Mesenchymal stem cell (in vitro differentiated cells and primary cell): ENCODE measurements around the gene ANOS1.

Source experiments
- DNase-seq: peaks from one replicate; pipeline ENCODE4 v3.0.0-alpha.2; 2013
- H2AFZ ChIP-seq: one replicate; pipeline ENCODE4 v1.6.1; 2013; ENCODE audit warnings: low read depth, mild to moderate bottlenecking, control low read depth, inconsistent platforms, low read length, moderate library complexity
- H2AK5ac ChIP-seq: 2 replicates; pipeline ENCODE4 v1.6.1; 2013; ENCODE audit warnings: low read length, moderate library complexity, mild to moderate bottlenecking, inconsistent platforms; ENCODE audit not compliant: severe bottlenecking
- H2BK120ac ChIP-seq: one replicate; pipeline ENCODE4 v1.6.1; 2013; ENCODE audit warnings: low read depth, mild to moderate bottlenecking, inconsistent platforms, low read length, moderate library complexity
- H2BK12ac ChIP-seq, 2 experiments: one replicate each; pipeline ENCODE4 v1.6.1; 2013; ENCODE audit warnings: inconsistent platforms in 2 of 2, low read length in 2 of 2, mild to moderate bottlenecking in 2 of 2, moderate library complexity in 2 of 2, control low read depth in 1 of 2
- H2BK15ac ChIP-seq: one replicate; pipeline ENCODE4 v1.6.1; 2013; ENCODE audit warnings: mild to moderate bottlenecking, low read depth, inconsistent platforms; ENCODE audit not compliant: poor library complexity, severe bottlenecking
- H2BK5ac ChIP-seq: 2 replicates; pipeline ENCODE4 v1.6.1; 2013; ENCODE audit warnings: low read depth, mild to moderate bottlenecking, low read length, control low read depth, inconsistent platforms; ENCODE audit not compliant: poor library complexity, severe bottlenecking
- H3K14ac ChIP-seq, 2 experiments: one replicate each; pipeline ENCODE4 v1.6.1; 2013; ENCODE audit warnings: inconsistent platforms in 2 of 2, low read length in 2 of 2, control low read depth in 1 of 2, mild to moderate bottlenecking in 1 of 2, moderate library complexity in 1 of 2
- H3K18ac ChIP-seq, 2 experiments: one replicate each; pipeline ENCODE4 v1.6.1; 2013; ENCODE audit warnings: inconsistent platforms in 2 of 2, low read length in 2 of 2, control low read depth in 1 of 2, low read depth in 1 of 2, mild to moderate bottlenecking in 1 of 2
- H3K23ac ChIP-seq, 2 experiments: one replicate each; pipeline ENCODE4 v1.6.1; 2013; ENCODE audit warnings: inconsistent platforms in 2 of 2, low read length in 2 of 2, mild to moderate bottlenecking in 2 of 2, moderate library complexity in 2 of 2, control low read depth in 1 of 2
- H3K27ac ChIP-seq: 2 replicates; pipeline ENCODE4 v1.5.1; 2013; ENCODE audit warnings: mild to moderate bottlenecking, moderate library complexity, low read length, control low read depth, inconsistent platforms; ENCODE audit not compliant: poor library complexity, severe bottlenecking
- H3K27me3 ChIP-seq, 2 experiments: 2 replicates each; pipeline versions ENCODE4 v1.6.1 to v1.7.0; 2013; ENCODE audit warnings: low read length in 2 of 2, mild to moderate bottlenecking in 2 of 2, moderate library complexity in 2 of 2, control low read depth in 1 of 2, inconsistent platforms in 1 of 2; ENCODE audit not compliant: control insufficient read depth in 1 of 2, insufficient read depth in 1 of 2
- H3K36me3 ChIP-seq, 2 experiments: 2 replicates each; pipeline versions ENCODE4 v1.6.1 to v1.7.0; 2013; ENCODE audit warnings: low read length in 2 of 2, control low read depth in 1 of 2, inconsistent platforms in 1 of 2, low read depth in 1 of 2, mild to moderate bottlenecking in 1 of 2; ENCODE audit not compliant: insufficient read depth in 2 of 2, control insufficient read depth in 1 of 2
- H3K4ac ChIP-seq, 2 experiments: one replicate each; pipeline ENCODE4 v1.6.1; 2013; ENCODE audit warnings: inconsistent platforms in 2 of 2, low read length in 2 of 2, mild to moderate bottlenecking in 2 of 2, moderate library complexity in 2 of 2, control low read depth in 1 of 2, low read depth in 1 of 2
- H3K4me1 ChIP-seq: 2 replicates; pipeline ENCODE4 v1.6.1; 2013; ENCODE audit warnings: low read depth, low read length, control low read depth; ENCODE audit not compliant: control insufficient read depth, insufficient read depth
- H3K4me2 ChIP-seq: 2 replicates; pipeline ENCODE4 v1.6.1; 2013; ENCODE audit warnings: low read length, mild to moderate bottlenecking, inconsistent platforms; ENCODE audit not compliant: poor library complexity, severe bottlenecking
- H3K4me3 ChIP-seq, 2 experiments: 2 replicates each; pipeline versions ENCODE4 v1.5.1 to v1.7.0; 2013; ENCODE audit warnings: low read length in 2 of 2, mild to moderate bottlenecking in 2 of 2, control low read depth in 1 of 2, low read depth in 1 of 2; ENCODE audit not compliant: insufficient read depth in 1 of 2
- H3K79me1 ChIP-seq: replicated peaks from 2 replicates; pipeline ENCODE4 v1.6.1; 2013; ENCODE audit warnings: mild to moderate bottlenecking, control low read depth, low read length, inconsistent platforms; ENCODE audit not compliant: poor library complexity, severe bottlenecking
- H3K9ac ChIP-seq: 2 replicates; pipeline ENCODE4 v1.7.0; 2013; ENCODE audit warnings: mild to moderate bottlenecking, low read length, moderate library complexity
- H3K9me3 ChIP-seq: 2 replicates; pipeline ENCODE4 v1.7.0; 2013; ENCODE audit warnings: mild to moderate bottlenecking, low read length; ENCODE audit not compliant: control insufficient read depth
- H4K8ac ChIP-seq: one replicate; pipeline ENCODE4 v1.6.1; 2013; ENCODE audit warnings: inconsistent platforms, mild to moderate bottlenecking, low read length, moderate library complexity
- H4K91ac ChIP-seq: one replicate; pipeline ENCODE4 v1.6.1; 2013; ENCODE audit warnings: mild to moderate bottlenecking, low read length, inconsistent platforms
- WGBS: methylation state at CpG from one replicate; pipeline ENCODE4 v1.1.7; 2013; ENCODE audit warnings: mixed read lengths; 5-methylcytosine and 5-hydroxymethylcytosine counted together

Gene ANOS1

DNA sequence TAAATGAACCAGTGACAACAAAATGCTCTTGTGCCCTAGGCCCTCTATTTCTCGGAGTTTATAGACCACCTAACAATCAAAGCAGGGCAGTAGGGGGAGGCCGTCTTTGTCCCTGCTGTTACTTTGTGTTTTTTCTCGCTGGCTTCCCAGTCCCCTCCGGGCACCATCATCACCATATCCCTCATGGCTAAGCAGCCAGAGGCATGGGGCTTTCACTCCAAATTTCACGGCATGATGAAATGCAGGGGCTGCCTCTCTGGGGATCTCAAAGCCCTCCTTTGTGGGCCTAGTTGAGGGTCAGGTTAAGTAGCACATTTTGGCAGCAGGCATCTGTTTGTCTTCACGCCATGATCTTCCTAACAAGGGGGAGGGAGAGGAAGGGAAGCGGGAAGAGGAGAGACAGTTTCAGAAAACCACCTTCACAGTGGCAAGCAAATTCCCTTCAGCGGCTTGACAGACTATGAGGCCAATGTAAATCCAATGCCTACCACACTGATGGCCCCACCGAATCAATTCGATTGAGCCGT is 91.9 kb downstream of the ANOS1 start:
- Histone ChIP-seq H4K91ac (no peak overlapping the region), H3K14ac (no peak overlapping the region), H2AK5ac (no peak overlapping the region), H3K4me3 (no peak overlapping the region), H4K8ac (no peak overlapping the region), H2BK120ac (no peak overlapping the region), H3K4ac (no peak overlapping the region), H2BK15ac (no peak overlapping the region), H3K9me3 (no peaks in the 10 kb centered on the region), H2BK5ac (no peak overlapping the region), H3K9ac (no peak overlapping the region), H3K27ac (no peak overlapping the region), H2AFZ (no peak overlapping the region), H2BK12ac (no peak overlapping the region), H3K4me1 (no peaks in the 10 kb centered on the region), H3K36me3 (no peaks in the 10 kb centered on the region), H3K4me2 (no peak overlapping the region), H3K23ac (no peak overlapping the region), H3K79me1 (no peaks in the 10 kb centered on the region), H3K27me3 (no peaks in the 10 kb centered on the region), H3K18ac (no peak overlapping the region)
- 67% methylated on average over 7 of the region's 11 CpGs for WGBS
- no peak for DNase-seq

DNA sequence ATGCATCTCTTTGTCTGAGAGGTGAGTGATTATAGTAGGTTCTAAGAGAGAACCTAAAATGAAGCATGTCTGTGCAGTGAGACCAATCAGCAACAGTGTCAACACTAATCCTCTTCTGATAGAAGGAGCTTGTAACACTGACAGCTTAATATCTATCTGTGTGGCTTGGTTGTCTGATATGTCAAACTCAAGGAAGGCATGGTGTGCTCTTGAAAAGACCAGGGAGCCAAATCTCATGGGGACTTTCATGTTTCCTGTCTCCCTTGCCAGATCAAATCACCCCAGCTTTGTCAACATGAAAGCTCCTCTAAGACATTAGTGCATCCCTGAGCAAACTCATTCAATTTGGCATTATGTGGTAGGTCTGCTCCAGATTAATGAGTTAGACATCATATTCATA is 95.4 kb downstream of the ANOS1 start:
- no peak overlapping the region for H2BK15ac ChIP-seq
- no peak overlapping the region for H2AK5ac ChIP-seq
- no peak overlapping the region for H3K14ac ChIP-seq
- H3K18ac ChIP-seq, result no peak overlapping the region
- no peak overlapping the region for H3K27ac ChIP-seq
- H3K9me3 ChIP-seq, result no peaks in the 10 kb centered on the region
- H3K27me3 ChIP-seq, result no peaks in the 10 kb centered on the region
- H2BK120ac ChIP-seq, result no peak overlapping the region
- H3K23ac ChIP-seq, result no peak overlapping the region
- H3K9ac ChIP-seq, result no peak overlapping the region
- H3K4me3 ChIP-seq, result no peak overlapping the region
- no peaks in the 10 kb centered on the region for H3K36me3 ChIP-seq
- H3K4me2 ChIP-seq, result no peak overlapping the region
- no peak overlapping the region for H3K4ac ChIP-seq
- H3K4me1 ChIP-seq, result no peaks in the 10 kb centered on the region
- H3K79me1 ChIP-seq, result no peaks in the 10 kb centered on the region
- no peak overlapping the region for H4K91ac ChIP-seq
- H2BK12ac ChIP-seq, result no peak overlapping the region
- no peak overlapping the region for H2BK5ac ChIP-seq
- DNase-seq, result no peak
- H4K8ac ChIP-seq, result no peak overlapping the region
- no peak overlapping the region for H2AFZ ChIP-seq

DNA sequence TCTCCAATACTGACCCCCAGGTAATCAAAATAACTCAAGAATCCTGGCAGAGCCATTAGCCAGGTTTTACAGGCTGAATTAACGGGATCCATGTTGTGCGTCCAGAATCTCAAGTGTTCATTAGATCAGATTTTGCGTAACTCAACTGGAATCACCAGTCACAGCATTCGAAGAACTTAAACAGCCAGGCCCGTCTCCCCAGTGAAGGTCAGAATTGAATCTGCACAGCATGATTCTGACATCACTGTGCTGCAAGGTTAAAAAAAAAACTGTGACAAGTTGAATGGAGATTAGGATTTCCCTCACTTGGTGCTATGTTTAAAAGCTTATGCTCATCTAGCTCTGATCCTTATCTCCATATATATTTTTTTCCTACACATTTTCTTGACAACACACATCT is 96.1 kb downstream of the ANOS1 start:
- no peaks in the 10 kb centered on the region for H3K9me3 ChIP-seq
- H3K4ac ChIP-seq, result no peak overlapping the region
- H3K18ac ChIP-seq, result no peak overlapping the region
- H2BK120ac ChIP-seq, result no peak overlapping the region
- H3K27me3 ChIP-seq, result no peaks in the 10 kb centered on the region
- WGBS, result 81% methylated on average over 5 of the region's 5 CpGs
- H3K27ac ChIP-seq, result no peak overlapping the region
- H3K23ac ChIP-seq, result no peak overlapping the region
- no peak for DNase-seq
- H3K4me1 ChIP-seq, result no peaks in the 10 kb centered on the region
- H2AFZ ChIP-seq, result no peak overlapping the region
- H3K36me3 ChIP-seq, result no peaks in the 10 kb centered on the region
- no peak overlapping the region for H4K91ac ChIP-seq
- no peak overlapping the region for H4K8ac ChIP-seq
- H3K79me1 ChIP-seq, result no peaks in the 10 kb centered on the region
- no peak overlapping the region for H2AK5ac ChIP-seq
- no peak overlapping the region for H2BK12ac ChIP-seq
- H2BK5ac ChIP-seq, result no peak overlapping the region
- H3K4me2 ChIP-seq, result no peak overlapping the region
- H3K14ac ChIP-seq, result no peak overlapping the region
- no peak overlapping the region for H2BK15ac ChIP-seq
- H3K9ac ChIP-seq, result no peak overlapping the region
- H3K4me3 ChIP-seq, result no peak overlapping the region

DNA sequence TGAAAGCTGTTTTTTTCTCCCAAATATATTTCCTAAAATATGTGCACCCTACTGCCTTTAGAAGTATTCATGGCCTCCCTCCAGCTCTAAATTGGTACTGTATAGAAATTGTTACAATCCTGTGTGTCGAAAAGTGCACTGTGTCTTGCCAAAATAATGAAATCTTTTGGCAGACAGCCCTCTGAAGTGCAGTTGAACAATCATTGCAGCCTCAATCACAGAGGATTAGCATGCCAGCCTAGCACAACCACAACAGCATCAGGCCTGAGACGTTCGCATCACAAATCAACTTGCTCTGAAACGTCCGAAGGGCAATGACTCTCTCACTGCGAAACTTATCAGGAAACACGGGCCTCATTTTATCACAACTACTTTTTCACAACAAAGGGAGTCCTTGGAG is 99.0 kb downstream of the ANOS1 start:
- H3K23ac ChIP-seq, result no peak overlapping the region
- no peak for DNase-seq
- no peaks in the 10 kb centered on the region for H3K4me1 ChIP-seq
- no peak overlapping the region for H2AK5ac ChIP-seq
- no peak overlapping the region for H2BK120ac ChIP-seq
- H2AFZ ChIP-seq, result no peak overlapping the region
- H3K79me1 ChIP-seq, result no peaks in the 10 kb centered on the region
- no peak overlapping the region for H3K4me2 ChIP-seq
- 52% methylated on average over 2 of the region's 7 CpGs for WGBS
- no peaks in the 10 kb centered on the region for H3K27me3 ChIP-seq
- no peak overlapping the region for H3K4ac ChIP-seq
- H3K36me3 ChIP-seq, result no peaks in the 10 kb centered on the region
- H2BK15ac ChIP-seq, result no peak overlapping the region
- H4K8ac ChIP-seq, result no peak overlapping the region
- no peak overlapping the region for H3K14ac ChIP-seq
- no peak overlapping the region for H3K27ac ChIP-seq
- no peak overlapping the region for H3K18ac ChIP-seq
- no peak overlapping the region for H4K91ac ChIP-seq
- no peaks in the 10 kb centered on the region for H3K9me3 ChIP-seq
- H2BK12ac ChIP-seq, result no peak overlapping the region
- no peak overlapping the region for H3K4me3 ChIP-seq
- H3K9ac ChIP-seq, result no peak overlapping the region
- H2BK5ac ChIP-seq, result no peak overlapping the region
